Measurements from ENCODE around the gene KIAA0319L. TPM values are rescaled to one million over a fixed set of nuclear protein-coding genes. Genes with fewer than 3 reads are reported as not detected.
"Not testable (repeated sequence)": the region's sequence is repeated elsewhere in the genome, so short reads cannot be mapped to it uniquely, and the experiment has no call there.

KIAA0319L gene
- total RNA-seq, 1 experiment from 2014 or later: 30.4 TPM

DNA sequence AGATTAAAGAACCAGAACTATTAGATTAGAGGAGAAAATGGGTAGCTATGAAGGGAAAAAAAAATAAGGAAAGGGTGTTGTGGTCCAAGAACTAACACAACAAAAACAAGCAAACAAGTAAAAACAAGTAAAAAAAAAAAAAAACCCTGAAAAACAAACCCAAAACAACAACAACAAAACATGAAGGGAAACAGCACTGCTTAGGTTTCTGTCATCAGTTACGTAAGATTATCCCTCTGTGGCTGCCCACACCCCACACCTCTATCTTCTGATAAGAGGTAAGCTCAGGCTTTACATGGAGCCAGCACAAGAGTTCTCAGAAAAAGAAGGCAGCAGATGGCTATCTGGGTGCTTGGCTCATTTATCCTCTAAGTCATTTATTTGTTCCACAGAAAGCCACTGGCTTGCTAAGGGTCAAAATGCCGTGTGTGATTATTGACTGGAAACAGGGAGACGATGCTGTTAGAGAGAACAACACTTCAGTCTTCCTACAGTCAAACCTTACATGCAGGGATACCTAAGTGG lies 57.5 kb downstream of the KIAA0319L start:
- no peak for DNase-seq (ENCODE audit: extremely low read depth, low read depth)

DNA sequence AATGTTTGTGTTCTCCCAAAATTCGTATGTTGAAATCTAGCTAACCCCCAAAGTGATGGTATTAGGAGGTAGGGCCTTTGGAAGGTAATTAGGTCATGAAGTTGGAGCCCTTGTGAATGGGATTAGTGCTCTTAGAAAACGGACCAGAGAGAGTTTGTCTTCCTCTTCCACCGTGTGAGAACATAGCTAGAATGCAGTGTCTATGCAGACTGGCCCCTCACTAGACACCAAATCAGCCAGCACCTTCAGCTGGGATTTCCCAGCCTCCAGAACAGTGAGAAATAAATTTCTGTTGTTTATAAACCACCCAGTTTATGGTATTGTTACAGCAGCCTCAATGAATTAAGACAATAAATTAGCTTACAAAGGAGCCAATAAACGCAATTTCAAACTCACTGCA lies 58.0 kb downstream of the KIAA0319L start:
- no peak for DNase-seq (ENCODE audit: extremely low read depth, low read depth)

DNA sequence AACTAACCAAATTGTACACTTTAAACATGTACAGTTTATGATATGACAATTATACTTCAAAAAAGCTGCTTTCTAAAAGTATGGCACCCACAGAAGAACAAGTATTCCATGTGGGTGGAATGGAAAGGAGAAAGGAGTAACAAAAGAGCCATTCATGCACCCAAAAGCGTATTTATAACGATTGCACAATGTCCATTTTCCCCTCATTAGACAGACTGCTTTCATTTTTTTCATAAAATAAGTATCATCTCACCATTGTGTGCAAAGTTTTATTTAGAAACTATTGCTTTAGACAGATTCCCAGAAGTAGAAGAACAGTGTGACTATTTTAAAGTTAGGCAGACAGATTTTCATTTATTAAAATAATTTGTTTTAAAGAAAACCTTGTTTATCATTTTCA lies 59.6 kb downstream of the KIAA0319L start:
- DNase-seq (ENCODE audit: extremely low read depth, low read depth): no peak

DNA sequence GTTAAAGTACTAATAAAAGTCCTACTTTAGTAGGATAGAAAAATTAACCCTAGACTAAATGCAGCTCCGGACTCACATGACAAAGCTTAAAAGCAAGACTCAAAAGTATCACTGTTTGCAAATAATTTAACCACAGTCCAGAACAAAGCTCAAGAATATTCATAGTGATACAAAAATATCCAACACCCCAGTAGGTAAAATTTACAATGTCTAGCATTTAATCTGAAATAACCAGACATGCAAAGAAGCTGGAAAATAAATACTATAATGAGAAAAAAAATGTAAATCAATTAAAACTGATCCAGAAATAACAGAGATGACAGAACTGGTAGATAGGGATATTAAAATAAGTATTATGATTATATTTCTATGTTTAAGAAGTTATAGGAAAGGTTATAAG lies 67.0 kb downstream of the KIAA0319L start:
- DNase-seq (ENCODE audit: extremely low read depth, low read depth): no peak

DNA sequence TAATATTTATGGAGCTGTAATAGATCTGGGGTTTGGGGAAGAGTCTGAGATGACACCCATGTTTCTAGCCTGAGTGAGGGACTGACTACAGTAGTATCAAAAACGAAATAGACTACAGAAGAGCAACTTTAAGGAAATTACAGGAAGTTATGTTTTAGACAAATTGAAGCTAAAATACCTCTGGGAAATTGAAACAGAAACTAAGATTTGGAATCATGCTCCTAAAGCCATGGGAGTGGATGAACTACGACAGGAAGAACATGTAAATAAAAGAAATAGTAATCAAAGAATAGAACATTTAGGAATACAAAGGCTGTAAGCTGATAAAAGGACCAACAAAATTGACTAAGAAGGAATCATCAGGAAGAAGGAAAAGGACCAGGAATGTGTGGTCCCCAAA lies 68.9 kb downstream of the KIAA0319L start:
- DNase-seq (ENCODE audit: extremely low read depth, low read depth): no peak

DNA sequence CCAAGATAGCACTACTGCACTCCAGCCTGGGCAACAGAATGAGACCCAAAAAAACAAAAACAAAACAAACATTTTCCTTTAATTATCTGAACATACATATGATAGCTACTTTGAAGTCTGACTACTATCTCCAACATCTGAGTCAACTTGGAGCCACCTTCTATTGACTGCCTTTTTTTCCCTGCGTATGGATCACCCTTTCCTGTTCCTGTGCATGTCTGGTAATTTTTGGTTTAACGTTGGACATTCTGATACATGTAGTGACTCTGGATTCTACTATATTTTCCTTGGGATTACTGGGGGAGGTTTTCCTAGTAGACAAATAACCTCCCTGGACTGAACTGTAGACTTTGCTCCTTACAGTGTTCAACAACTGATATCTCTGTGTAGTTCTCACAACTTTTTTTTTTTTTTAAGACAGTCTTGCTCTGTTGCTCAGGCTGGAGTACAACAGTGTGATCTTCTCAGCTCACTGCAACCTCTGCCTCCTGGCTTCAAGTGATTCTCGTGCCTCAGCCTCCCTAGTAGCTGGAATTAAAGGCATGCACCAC lies 70.3 kb downstream of the KIAA0319L start:
- DNase-seq (ENCODE audit: extremely low read depth, low read depth): no peak

DNA sequence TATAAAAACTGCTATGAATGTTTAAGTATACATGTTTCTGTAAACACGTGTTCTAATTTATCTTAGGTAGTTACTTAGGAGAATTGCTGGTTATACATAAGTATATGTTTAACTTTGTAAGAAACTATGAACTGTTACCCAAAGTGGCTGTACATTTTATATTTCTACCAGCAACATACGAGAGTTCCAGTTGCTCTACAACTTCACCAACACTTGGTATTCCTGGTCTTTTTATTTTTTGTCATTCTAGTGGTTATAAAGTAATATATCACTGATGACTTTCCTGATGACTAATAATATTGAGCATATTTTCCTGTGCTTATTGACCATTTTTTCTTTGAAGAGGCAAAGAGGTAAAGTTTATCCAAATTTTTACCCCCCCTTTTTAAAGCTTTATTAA lies 76.0 kb downstream of the KIAA0319L start:
- DNase-seq (ENCODE audit: extremely low read depth, low read depth): no peak

DNA sequence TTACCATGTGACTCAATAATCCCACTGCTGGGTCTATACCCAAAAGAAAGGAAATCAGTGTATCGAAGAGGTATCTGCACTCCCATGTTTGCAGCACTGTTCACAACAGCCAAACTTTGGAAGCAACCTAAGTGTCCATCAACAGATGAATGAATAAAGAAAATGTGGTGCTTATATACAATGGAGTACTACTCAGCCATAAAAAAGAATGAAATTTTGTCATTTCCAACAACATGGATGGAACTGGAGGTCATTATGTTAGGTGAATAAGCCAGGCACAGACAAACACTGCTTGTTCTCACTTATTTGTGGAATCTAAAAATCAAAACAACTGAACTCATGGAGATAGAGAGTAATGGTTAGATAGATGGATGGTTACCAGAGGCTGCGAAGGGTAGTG lies 79.3 kb downstream of the KIAA0319L start:
- DNase-seq (ENCODE audit: extremely low read depth, low read depth): no peak

DNA sequence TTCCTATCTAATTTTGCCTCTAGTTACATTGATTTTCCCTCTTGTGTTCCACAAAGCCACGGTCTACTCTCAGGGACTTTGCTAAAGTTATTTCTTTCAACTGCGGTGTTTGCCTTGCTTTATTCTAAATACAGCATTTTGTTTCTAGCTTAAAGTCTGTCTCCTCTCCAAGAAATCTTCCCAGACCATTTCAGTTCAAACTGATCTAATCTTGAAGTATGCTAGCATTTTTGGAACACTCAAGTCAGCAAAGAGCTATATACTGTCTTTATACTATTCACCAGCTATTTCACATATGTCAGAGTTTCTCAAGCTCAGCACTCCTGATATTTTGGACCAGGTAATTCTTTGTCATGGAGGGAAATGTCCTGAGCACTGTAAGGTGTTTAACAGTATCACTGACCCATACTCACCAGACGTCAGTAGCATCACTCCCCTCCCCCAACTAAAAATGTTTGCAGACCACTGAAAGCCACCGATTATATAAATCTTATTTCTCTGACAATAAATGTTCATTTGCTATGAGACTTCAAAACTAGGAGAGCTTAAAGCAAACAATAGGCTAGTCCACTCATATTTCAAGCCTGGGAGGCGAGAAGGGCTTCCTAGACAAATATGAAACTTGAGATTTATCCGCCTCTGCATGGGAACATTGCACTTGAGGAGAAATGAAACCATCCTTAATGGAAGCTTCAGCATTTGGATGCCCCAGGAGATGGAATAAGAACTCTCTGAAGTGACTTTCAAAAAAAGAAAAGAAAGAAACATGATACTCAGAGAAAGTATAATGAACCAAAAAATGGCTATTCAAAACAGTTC lies 81.1 kb downstream of the KIAA0319L start:
- DNase-seq (ENCODE audit: extremely low read depth, low read depth): no peak

DNA sequence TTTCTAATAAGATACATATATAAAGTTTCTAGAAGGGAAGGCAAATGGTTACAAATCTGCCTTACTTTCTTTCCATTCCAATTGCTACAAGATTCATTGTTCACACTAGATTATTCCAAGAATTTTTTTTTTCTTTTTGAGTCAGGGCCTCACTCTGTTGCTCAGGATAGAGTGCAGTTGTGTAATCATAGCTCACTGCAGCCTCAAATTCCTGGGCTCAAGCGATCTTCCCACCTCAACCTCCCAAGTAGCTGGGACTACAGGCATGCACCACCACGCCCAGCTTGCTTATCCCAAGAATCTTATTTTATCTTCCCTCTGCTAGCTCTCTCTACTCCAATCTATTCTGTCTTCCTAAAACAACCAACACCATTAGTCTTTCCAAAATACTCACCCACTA lies 81.8 kb downstream of the KIAA0319L start:
- no peak for DNase-seq (ENCODE audit: extremely low read depth, low read depth)

DNA sequence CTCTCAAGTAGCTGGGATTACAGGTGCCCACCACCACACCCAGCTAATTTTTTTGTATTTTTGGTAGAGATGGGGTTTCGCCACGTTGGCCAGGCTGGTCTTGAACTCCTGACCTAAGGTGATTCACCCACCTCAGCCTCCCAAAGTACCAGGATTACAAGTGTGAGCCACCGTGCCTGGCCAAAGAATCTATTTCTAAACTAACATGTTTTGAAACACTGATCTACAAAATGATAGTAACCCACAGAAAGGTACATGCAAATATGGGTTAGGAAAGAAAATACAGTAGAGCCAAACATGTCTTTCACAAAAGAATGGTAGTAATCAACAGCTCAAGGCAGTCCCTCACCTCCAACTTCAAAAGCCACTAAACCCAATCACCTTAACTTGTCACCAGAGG lies 84.0 kb downstream of the KIAA0319L start:
- not testable (repeated sequence) for DNase-seq (ENCODE audit: extremely low read depth, low read depth)

DNA sequence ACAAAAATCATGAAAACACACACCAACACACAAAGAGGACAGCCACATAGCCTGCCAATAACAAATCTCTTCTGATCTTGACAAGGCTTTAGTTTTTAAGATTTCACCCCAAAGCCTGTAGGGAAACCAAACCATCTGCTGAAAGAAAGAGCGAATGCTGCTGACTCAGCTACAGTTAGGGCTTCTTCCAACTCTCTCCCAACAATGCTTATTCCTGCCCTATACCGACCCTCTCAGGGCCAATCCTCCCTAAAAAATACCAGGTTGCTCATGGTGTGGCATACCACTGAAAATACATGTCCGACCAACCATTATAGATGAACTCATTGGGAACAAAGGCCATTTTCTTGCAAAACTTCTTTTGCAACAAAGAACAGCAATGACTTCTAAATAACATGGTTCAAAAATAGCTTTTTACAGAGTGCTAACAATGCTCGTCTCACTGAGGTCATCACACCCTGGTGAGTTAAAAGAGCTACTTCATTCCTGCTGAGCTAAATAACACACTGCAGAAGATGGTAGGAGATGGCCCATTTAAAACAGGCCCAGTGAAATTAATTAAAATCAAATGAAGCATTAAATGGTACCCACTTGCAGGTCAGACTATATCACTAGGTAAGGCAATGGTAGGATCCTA lies 86.1 kb downstream of the KIAA0319L start:
- no peak for DNase-seq (ENCODE audit: extremely low read depth, low read depth)

DNA sequence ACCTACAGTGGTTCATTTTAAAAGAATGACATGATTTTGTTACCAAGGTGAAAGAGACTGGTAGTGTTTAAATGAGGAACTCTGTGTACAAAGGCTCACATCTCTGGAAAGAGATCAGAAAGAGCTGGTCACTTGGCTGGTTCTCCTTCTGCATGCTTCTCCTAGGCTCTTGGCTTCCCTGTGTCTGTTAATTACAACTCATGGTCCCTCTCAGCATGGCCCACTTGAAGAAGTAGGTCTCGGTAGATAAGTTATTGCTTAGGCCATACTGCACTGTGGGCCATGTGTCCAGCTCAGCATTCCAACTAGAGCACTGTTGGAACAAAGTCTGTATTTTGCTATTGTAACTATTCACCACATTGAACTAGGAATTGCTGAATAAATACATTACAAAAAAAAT lies 91.1 kb downstream of the KIAA0319L start:
- DNase-seq (ENCODE audit: extremely low read depth, low read depth): no peak

DNA sequence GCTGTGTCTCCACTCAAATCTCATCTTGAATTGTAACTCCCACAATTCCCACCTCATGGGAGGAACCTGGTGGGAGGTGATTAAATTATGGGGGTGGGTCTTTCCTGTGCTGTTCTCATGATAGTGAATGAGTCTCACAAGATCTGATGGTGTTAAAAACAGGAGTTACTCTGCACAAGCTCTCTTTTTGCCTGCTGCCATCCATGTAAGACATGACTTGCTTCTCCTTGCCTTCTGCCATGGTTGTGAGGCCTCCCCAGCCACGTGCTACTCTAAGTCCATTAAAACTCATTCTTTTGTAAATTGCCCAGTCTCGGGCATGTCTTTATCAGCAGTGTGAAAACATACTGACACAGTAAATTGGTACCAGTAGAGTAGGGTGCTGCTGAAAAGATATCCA lies 93.5 kb downstream of the KIAA0319L start:
- DNase-seq (ENCODE audit: extremely low read depth, low read depth): not testable (repeated sequence)

DNA sequence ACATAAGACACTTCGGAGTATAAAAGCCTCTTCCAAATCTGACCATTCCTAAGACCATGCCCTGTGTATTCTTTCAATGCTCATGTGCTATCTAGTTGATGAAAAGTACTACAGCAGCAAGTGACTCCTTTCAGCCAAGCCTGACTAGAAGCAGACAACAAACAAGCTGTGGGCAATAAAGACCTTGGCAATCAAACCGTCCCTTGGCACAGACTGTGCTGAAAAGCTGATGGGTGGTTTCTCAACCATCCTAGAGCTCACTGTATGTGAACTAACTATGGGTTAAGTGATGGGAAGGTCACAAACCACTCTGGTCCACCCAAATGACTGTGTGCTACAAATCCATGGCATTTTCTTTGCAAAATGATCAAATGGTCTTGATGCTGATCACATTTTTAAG lies 94.0 kb downstream of the KIAA0319L start:
- no peak for DNase-seq (ENCODE audit: extremely low read depth, low read depth)

DNA sequence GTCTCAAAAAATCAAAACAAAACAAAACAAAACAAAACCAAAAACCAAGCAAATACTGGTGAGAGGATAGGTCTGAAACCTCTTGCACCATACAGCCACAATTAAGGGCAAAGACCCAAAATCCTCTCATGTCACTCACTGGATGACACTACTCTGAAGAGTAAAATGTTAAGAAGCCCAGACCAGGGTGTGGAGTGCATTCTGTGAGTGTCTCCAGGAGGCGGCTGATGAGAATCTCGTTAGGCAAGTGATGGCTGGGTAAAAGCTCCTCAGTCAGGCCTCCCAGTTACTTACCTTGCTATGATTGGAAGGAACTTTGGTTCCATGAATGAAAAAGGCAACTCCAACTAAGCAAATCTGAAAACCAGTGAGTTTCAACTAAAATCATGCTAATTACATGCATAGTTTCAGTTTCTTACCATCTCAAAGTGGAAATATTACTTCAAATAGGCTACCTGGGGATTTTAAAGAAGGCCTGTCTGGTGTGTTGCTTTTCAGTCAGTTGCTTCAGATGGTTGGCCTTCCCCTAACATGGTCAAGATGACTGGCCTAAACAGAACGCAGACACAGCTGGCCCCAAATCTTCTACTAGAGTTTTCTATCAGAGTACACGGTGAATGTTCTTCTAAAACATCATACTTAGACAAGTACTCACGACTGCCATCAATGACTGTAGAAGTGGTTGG lies 95.1 kb downstream of the KIAA0319L start:
- no peak for DNase-seq (ENCODE audit: extremely low read depth, low read depth)

DNA sequence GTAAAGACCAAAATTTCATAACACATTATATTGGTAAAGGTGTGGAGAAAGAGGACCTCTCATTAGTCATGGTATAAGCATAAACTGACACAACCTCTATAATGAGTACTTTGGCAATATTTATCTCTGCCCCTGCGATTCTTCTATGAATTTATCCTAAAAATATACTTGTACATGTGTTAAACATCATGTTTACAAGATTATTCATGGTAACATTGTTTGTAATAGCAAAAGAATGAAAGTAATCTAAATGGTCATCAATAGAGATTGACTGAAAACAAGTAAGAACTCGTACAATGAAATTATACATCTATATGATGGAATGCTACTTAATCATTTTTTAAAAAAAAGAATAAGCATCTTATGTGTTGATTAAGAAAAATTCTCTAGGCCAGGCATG lies 96.4 kb downstream of the KIAA0319L start:
- no peak for DNase-seq (ENCODE audit: extremely low read depth, low read depth)

DNA sequence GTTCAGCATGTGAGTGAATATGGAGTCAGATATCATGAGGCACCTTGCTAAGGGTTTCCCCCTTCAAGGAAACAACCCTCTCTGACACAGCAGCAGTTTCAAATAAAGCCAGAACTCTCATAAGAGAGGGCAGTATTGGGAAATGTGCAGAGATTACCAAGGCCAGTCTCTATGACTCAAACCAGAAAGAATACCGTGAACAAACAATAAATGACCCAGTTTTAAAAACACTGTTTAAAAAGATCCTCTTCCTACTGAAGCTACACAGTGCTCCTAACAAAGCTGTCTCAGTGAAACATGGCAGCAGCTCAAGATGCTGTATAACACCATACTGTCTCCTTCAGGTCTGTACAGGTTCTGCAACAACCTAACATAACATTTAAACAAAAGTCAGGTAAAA lies 102.6 kb downstream of the KIAA0319L start:
- no peak for DNase-seq (ENCODE audit: extremely low read depth, low read depth)

DNA sequence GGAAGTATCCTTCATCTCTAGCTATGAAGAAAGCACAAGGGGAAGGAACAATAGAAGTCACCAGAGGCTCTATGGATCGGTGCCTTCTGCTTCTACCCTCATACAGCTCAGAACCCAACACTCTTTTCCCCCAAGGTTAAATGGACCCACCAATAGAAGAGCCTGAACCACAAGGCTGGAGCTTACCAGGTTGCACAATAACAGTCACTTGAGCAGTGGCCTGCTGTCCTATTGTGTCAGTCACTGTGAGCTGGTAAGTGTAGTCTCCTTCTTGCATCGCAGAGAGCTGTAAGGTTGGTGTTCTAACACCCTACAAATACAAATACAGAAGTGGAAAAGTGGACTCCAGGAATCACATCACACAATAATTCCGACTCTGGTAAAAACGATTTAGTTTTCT lies 103.0 kb downstream of the KIAA0319L start:
- DNase-seq (ENCODE audit: extremely low read depth, low read depth): no peak

DNA sequence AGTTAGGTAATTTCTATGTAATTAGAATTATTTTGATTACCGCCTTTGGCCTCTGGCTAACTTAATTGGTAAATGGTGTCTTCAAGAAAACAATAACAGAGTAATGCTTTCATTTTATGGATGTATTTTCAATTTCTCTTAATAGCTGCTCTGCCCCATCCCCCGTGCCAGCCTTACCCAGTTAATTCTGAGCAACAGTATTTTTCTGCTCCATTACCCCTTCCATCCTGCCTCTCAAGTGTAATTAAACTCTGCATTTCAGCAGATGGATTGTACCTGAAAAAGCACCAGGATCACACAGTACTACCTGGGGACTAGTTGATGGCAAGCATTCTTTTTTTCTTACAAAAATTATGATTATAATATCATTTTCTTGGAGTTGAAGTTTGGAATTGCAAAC lies 104.2 kb downstream of the KIAA0319L start:
- no peak for DNase-seq (ENCODE audit: extremely low read depth, low read depth)

DNA sequence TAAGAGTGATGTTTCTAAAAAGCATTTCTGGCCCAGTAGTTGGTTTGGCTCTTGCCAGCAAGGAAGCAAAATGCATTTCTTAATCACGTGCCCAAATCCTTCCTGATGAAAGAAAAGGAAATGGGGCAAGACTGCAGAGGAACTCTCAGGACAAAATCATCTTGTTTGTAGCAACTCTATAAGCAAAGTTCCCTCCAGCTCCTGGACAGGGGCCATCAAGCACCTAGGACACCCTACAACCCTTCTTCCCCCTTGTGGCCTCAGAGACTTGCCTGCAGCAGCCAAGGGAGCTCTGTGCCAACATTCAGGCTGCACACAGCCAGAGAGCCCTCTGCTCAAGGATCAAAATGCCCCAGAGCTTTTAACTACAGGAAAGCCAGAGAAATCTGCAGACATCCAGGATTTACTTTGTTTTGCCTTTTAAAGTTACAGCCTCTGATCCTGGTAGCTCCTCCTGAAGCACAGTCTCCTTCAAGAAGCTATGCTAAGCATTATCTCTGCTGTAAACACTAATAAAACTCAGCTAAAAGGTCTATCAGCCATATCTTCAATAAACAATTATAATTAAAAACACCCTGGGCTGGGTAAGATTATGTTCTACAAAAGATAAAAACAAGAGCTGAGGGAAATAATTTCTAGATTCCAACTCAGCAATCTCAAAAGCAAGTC lies 105.0 kb downstream of the KIAA0319L start:
- no peak for DNase-seq (ENCODE audit: extremely low read depth, low read depth)
